SK-N-DZ (cell line): ENCODE results near the gene STK10.
A peak's percentile ranks its signal among the peaks of the same experiment; 100 is the strongest.

Source experiments
- DNase-seq: peaks from one replicate; pipeline ENCODE4 v3.0.0-alpha.2; 2015; ENCODE audit warnings: low spot score

Gene STK10

DNA sequence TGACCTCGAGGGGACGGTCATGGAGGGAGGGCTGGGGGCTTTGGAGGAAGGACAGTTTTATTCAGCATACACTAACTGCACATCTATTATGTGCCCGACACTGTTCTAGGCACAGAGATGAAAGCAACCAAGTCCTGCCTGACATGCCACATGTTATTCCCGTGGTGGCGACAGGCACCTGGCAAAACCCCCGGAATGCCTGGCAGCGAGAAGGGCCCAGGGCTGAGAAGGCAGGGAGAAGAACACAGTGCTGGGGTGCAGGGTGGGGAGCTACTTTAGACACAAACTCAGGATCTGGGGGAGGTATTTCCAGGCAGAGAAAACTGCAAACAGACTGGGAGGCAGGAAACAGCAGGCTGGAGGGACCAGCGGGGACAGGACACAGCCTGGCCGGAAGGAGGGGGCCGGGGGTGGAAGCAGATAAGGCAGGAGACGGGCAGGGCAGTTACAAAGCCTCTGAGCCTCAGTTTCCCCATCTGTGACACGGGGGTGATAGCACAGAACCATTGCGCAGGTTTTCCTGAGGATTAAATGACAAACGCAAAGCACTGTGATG, 77.7 kb downstream of the STK10 start:
- DNase-seq: no peak

DNA sequence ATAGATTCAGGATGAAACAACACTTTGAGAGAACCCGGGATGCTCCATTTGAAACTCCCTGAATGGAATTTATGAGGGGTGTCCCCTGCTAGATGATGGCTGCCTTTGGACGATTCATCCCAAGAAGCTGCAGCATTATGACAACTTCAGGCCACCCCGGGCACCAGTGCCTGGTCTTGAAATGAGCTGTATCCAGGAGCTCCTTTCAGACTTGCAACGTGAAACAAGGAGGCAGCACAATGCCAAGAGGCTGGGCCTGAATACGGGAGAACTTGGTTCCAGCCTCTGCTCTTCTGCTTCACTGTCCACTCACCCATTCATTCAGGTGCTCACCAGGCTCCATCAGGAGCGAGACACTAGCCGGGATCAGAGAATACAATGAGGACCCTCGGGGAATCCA, 78.3 kb downstream of the STK10 start:
- DNase-seq: no peak

DNA sequence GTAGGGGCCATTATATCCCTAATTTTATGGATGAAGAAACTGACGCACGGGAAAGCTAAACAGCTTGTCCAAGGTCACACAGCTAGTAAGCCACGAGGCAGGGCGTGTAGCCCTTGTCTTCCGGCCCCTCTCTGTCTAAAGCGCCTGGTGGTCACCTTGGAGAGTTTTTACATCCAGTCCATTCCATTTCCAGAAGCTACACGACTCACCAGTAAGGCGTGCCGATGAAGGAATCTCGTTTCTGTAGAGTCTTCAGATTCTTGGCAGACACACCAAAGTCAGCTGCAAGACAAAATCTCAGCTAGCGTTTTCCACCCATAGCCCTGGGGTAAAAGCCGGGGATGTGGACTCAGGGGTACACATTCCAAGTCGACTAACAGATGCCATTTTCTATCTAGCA, 80.5 kb downstream of the STK10 start:
- no peak for DNase-seq

DNA sequence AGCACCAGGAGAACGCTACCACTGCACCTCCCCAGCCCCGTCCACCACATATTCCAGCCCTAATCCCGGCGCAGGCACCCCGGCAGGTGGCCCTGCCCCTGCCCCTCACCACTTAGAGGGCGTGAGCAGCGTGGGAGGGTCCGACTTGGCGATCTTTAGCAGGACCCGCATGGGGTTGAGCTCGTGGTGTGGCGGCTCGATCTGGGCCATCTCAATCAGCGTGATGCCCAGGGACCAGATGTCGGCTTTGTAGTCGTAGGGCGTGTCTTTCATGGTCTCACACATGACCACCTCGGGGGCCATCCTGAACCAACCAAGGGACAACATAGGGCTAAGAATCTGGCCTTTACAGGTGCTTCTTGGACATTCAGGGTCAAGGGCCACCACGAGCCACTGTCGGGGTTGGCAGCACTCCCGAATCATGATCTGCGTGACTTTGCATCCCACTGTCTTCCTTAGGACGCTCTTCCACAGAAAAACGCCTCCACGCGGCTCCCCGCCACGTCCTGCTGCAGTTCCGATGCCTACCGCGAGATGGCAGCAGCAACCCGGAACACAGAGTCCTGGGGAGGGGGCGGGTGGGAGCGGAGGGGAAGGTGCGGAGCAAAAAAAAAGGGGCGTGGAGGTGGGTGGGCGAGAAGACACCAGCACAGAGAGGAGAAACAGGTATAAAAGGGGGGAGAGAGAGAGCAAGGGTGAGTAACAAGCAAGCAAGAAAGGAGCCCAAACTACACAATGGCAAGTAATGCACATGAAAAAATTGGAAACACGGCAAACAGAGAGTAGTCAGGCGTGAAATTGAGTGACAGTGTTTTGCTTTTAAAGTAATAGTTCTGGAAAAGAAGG, 81.3 kb downstream of the STK10 start:
- peak; percentile 63 for DNase-seq

DNA sequence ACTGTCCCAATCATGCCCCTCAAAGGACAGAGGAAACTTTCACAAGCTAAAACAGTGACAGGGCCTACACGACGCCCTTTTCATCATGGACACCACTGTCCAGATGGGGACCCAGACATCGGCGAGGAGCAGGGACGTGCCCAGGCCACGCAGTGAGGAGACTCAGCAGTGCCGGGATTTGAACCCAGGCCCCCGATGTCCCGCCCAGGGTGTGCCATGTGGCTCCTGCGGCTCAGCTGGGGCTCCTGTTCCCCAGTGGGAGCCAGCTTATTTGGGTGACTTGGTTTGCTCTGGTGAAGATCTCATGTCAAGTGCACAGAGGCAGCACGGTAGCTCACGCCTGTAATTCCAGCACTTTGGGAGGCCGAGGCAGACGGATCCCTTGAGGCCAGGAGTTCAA, 82.2 kb downstream of the STK10 start:
- no peak for DNase-seq

DNA sequence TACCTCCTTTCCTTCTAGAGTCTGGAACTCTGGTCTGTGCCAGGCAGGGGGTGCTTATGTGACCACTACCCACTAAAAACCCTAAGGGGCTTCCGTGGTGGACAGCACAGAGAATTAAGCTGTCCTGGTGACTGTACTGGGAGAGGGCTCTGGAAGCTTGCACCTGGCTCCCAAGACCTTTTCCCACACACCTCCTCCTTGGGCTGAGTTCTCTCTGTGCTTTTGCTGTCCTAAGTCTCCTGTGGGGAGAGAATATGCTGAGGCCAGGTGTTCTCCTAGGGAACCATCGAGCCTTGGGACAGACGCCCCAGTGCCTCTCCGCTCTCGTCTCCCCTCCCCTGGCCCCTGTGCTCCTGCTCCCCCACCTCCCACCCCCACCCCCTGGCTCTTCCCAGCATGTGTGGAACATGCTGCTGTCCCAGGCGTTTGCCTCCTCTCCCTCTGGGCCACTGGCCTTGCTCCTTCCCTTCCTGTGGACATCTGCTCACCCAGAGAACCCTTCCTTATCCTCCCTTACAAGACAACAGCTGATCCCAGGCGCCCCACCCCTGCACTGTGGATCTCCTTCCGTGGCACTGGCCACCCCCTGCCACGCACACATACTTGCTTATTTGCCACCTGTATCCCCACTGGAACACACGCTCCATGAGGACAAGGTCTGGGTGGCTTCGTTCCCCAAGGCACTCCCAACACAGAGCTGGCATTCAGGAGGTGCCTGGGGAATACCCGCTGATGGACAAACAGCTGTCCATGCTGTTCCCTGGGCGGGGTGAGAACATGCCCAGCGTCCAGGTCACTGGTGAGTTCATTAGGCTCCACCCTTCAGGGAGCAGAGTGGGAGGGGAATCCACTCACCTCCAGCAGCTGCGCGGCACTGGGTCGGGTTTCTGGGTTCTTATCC, 83.0 kb downstream of the STK10 start:
- no peak for DNase-seq

DNA sequence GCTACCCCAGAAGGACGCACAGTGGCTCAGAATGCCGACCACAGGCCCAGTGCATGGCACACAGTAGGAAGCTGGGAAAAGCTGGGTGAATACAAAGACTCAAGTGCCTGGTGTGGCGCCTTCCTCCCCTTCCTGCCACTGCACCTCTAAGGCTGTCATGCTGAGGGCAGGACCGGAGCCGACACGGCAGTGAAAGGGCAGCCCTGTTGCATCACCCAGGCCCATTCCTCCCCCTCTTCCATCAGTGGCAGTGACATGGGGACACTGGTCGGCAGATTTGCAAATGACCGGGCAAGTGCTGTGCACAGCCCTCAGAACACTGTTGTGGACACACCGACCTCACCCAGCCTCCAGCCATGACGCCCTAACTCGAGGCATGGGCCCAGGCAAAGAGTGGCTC, 84.0 kb downstream of the STK10 start:
- DNase-seq: no peak

DNA sequence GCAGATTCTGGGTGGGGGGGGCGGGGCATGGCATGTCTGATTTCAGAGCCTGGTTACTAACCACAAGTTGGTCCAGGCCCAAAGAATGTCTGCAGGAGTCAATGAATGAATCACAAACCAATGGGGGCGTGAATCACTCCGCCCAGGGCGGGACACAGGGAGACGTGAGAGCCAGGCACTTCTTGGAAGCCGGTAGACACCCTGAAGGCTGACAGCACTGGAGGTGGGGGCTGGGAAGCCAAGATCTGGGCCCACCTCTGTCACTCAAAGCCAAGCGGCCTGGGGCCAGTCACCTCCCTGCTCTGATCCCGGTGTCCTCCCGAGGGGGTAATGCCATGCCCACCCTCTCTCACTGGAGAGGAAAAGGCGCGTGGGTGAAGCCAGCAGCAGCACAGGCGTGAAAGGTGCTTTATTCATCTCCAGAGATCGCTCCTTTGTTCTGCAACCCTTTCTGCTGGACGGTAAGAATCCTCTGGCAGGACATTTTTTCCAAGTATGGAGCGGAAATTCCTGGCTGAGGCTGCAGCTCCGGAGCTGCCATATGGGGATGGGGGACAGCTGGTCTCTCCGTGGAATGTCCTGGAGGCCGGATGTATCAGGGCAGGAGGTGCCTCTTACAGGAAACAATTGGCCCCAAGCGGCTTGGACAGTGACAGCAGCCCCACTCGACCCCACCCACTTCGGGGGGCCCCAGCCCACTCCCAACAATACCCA, 85.0 kb downstream of the STK10 start:
- DNase-seq: no peak

DNA sequence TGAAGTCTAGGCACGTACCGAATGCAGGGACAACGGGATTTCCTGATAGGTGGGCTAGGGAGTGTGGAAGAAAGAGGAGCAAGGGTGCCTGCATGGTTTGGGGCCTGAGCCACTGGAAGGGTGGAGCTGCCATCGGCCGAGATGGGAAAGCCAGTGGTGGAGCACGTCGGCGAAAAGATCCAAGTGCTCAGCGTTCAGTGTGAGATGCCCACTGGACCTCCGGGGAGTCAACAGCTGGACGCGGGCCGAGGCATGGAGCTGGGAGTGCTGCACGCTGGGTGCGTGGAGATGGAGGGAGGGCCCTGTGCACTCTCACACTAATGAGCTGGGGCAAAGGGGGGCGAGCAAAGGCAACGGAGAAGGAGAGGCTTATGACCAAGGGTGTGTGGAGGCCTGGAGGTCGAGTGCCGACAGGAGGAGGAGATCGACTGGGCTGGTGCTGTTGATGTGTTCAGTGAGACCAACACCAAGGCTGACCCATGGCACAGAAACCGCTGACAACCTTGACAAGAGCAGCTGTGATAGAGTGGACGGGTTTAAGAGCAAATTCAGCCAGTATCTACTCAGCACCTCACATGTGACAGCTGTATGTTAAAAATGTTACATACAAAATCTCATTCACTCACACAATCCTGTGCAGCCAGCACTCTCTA, 85.7 kb downstream of the STK10 start:
- DNase-seq: no peak

DNA sequence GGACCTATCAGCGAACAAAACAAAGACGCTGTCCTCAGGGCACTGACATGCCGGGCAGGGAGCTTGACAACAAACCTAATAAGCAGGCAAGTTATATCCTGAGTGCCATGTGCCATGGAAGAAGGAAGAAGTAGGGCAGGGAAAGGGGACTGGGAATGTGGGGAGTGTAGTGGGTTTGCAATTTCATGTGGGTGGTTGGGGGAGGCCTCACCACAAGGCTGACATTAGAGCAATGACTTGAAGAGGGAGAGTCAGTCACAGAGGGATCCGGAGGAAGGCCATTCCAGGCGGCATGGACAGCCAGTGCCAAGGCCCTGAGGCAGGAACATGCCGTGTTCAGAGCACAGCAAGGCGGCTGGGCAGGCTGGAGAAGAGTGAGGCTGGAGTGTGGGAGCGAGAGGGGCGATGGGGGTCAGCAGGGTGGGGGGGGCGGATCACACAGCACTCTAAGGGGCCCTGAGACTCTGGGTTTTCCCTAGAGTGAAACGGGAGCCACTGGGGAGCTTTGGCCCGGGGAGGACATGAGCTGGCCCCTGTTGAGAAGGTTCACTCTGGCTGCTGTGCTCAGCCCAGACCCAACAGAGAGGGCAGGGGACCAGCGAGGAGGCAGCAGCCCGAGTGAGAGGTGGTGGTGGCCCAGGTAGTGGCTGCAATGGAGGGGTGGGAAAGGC, 86.3 kb downstream of the STK10 start:
- DNase-seq: no peak

DNA sequence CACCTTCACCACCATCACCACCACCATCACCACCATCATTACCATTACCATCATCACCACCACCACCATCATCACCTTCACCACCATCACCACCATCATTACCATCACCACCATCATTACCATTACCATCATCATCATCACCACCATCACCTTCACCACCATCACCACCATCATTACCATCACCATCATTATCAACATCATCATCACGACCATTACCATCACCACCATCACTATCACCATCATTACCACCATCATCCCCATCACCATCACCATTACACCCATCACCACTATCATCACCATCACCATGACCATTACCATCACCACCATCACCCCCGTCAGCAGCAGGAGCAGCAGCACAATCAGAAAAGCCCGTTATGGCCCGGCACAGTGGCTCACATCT, 89.1 kb downstream of the STK10 start:
- no peak for DNase-seq

DNA sequence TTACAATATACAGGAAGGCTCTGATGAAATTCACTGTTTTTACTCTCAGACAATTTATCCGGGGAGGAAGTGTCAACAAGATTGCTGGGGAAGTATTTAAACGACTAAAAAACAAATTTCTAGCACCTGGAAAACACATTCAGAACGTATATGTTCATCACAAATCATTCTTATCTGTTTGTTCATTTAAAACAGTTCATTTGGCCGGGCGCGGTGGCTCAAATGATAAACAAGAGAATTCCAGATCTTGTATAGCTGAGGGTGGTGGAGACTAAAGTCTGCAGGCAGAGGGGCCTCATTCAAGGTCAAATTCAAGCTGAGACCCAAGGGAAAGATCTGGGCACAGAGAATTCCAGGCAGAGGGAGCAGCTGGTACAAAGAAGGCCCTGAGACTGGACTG, 90.0 kb downstream of the STK10 start:
- DNase-seq: no peak

DNA sequence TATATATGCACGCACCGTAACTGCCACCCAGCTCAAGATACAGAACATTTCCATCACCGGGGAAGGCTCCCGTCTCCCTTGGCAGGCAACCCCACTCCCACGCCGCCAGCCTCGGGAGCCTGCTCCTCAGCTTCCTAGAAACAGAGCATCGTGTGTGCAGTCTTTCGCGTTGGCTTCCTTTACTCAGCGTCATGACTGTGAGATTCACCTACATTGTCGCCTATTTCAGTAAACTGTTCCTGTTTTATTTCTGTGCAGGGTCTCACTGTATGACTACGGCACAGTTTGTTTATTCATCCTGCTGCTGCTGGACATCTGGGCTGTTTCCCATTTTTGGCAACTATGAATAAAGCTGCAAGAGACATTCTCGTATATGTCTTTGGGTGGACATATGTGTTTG, 90.7 kb downstream of the STK10 start:
- DNase-seq: no peak

DNA sequence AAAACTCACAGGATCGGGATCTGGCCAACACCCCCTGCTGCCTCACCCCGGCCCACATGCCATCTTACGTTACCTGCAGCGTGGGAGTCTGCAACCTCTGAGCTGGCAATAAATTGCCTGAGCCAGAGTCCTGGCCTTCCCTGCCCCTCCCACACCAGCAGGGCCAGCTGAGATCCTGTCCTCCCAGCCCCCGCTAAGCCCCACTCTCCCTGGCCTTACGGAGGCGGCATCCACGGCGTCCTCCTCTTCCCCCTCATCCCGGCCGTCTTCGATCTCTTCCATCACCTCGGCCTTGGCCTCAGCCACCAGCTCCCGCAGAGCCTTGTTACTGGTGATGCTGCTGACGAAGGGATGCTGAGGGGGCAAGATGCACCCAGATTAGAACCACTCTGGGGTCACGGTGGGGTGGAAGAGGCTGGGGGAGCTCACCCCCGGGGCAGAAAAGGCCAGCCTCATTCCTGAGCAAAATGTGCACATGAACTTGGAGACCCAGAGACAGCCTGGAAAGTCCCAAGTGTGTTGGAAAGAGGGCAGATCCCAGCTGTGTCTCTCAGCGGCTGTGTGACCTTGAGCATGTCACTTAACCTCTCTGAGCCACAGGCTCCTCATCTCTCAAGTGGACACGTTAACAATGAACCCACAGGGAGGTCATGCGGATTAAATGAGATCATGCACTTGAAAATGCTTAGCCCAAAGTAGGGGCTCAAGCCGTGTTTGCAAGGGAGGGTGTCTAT, 91.7 kb downstream of the STK10 start:
- DNase-seq: no peak

DNA sequence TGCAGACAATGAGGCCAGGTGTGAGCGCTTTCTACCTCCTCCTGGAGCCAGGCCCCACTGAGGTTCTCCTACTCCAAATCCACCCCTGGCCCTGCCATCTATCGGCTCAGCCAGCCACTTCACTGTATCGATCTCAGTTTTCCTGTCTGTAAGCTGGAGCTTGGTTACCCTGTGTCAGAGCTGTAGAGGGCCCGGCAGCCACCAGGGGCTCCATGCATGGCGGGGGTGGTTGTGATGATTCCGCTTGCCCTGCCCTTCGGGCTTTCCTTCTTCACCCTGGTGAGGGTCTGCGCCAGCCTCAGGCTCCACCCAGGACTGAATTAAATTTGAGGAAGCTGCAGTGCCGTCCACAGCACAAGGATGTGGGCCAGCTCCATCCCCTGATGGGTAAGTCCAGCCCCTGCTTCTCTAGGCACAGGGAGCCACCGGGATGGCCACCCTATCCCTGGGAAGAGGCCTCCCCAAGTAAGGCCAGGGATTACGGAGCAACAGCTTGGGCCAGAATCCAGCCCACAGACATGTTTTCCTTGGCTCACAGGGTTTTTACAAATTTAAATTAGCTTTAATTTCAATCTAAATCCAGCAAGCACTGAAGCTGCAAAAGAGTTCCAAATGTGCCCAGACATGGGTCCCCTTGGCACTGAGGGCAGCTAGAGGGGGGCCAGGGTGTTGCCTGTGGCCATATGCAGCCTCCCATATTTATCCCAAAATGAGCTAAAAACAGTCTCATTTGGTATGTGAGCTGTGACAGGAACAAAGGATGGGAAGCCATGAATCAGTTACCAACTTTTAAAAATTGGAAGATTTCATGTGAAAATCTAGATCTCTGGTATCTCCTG, 92.4 kb downstream of the STK10 start:
- DNase-seq: no peak

DNA sequence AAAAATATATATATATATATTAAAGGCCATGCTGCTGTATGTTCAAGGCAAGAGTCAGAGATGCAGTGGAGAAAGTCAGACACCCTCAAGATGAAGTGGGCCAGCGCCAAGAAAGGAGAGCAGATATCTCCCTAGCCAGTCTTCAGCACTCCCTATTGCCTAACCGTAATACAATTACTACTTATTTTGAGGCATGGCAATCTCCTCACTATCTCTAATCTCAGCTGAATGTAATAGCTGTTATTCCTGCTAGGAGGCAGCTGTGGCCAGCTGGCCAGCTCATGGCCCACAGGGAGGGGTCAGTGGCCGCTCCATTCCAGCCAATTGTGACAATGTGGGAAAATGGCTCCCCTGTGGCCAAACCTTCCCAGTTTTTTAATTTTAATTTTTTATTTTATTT, 94.1 kb downstream of the STK10 start:
- peak; percentile 67 for DNase-seq

DNA sequence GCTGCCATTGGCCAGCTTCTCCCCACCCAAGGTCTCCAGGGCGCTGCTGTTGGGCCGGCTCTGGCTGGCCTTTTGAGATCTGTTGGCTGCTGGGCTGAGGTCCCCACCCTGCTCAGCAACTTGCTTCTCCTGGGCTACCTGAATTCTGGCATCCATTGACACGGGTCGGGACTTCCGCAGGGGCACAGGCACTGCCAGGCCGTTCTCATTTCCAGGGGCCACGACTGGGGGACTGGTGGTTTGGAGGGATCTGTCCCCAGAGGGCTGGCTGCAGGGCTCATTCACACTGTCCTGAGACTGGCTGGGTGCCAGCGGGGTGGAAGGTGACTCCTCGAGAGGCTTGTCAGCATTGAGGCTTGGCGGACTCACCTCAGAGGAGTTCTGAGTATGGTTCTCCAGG, 94.5 kb downstream of the STK10 start:
- DNase-seq: no peak

DNA sequence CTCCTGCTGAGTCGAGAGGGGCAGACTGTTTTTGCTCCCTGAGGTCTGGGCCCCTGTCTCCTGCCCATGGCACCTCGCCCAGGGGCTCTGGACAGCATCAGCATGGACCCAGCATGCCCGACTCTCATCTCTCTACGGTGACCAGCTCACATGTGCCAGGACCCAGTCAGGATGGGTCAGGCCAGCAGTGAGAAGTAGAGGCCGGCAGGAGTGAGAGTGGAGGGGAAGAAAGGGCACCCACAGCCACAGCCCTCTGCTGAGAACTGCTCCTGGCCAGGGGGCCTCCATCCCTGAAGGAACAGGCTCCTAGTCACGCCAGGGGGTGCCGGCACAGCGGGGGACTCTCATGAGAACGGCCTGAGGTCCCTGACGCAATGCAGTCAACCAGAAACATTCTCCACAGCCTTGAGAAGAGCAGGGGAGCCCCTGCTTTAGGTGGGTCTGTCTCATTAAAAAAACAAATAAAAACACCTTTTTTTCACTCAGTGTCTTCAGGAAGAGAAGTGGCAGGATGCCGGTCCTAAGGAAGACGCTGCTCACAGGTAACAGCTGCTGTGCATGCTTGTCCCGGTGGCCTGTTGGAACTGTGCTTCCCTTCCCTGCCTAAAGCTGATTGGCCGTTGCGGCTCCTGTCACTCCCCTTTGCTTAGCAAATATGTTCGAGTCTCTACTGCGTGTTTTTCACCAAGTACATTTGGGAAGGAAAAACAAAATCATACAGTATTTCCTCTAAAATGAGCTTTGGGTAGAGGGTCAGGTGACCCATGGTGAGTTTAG, 95.9 kb downstream of the STK10 start:
- no peak for DNase-seq
